Gastrocnemius medialis (tissue), 4 donors: ENCODE data around the gene LPCAT3. TPM values are rescaled to one million over a fixed set of nuclear protein-coding genes. Genes with fewer than 3 reads are reported as not detected.

ENCODE experiments used
- ATAC-seq, 2 donors: fragments of 150-250 bp; one replicate each; pipeline ENCODE4 v1.9.1; 2016
- DNase-seq, 2 donors: peaks; one replicate each; pipeline ENCODE4 v3.0.0-alpha.2; 2019
- H3K27ac ChIP-seq, 4 donors: fragments of 200-600 bp; sonication (generic); 1 replicate in 1 of 4; 2 replicates in 3 of 4; pipeline ENCODE4 v1.5.1; 2016 to 2018; ENCODE audit warnings: mild to moderate bottlenecking in 2 of 4, moderate library complexity in 1 of 4
- H3K27me3 ChIP-seq, 3 donors: fragments of 200-600 bp; sonication (generic) in 2 of 3; 1 replicate in 1 of 3; 2 replicates in 2 of 3; pipeline versions ENCODE4 v1.5.1 to v1.6.0; 2016 to 2019; ENCODE audit warnings: mild to moderate bottlenecking in 1 of 3, moderate library complexity in 1 of 3
- H3K36me3 ChIP-seq, 2 donors: fragments of 200-600 bp; sonication (generic) in 1 of 2; one replicate each; pipeline ENCODE4 v1.5.1; 2017 to 2018
- H3K4me1 ChIP-seq, 2 donors: fragments of 200-600 bp; sonication (generic) in 1 of 2; one replicate each; pipeline ENCODE4 v1.5.1; 2016 to 2017; ENCODE audit warnings: mild to moderate bottlenecking in 2 of 2
- H3K4me3 ChIP-seq, 4 donors: fragments of 200-600 bp; sonication (generic) in 3 of 4; 1 replicate in 1 of 4; 2 replicates in 3 of 4; pipeline ENCODE4 v1.5.1; 2016 to 2019; ENCODE audit warnings: mild to moderate bottlenecking in 2 of 4
- H3K9me3 ChIP-seq, 3 donors: fragments of 200-600 bp; sonication (generic) in 2 of 3; 1 replicate in 1 of 3; 2 replicates in 2 of 3; pipeline ENCODE4 v1.5.1; 2016 to 2019
- POLR2A ChIP-seq, 2 donors: fragments of 450-650 bp; IDR thresholded peaks; one replicate each; pipeline ENCODE4 v1.6.1; 2017; ENCODE audit warnings: antibody characterized with exemption in 2 of 2, mild to moderate bottlenecking in 2 of 2, moderate library complexity in 2 of 2
- in situ Hi-C, 4 donors: fragments of 200-750 bp; cut with MboI; loops; one replicate each; pipeline versions ENCODE4 v1.15.0 to v1.8.0; 2017; ENCODE audit warnings: low sequenced_read_pairs in 4 of 4
- intact Hi-C: fragments of 100-400 bp; cut with DNase I; formaldehyde crosslinking; loops from one replicate; pipeline ENCODE4 v1.15.1; 2023; ENCODE audit warnings: low total_unique reads
- total RNA-seq, 4 donors: library from RNA; depleted of rRNA; stranded (reverse); fragments of >200 nt; gene quantifications; one replicate each; pipeline versions ENCODE4 v1.1.0 to v1.2.3, GENCODE V29; 2016
- TF ChIP-seq, protein P1 (sequence below), 5 experiments: fragments of 450-650 bp in 3 of 5; fragments of 200-600 bp in 2 of 5; sonication (generic) in 2 of 5; IDR thresholded peaks in 4 of 5; conservative IDR thresholded peaks in 1 of 5; 1 replicate in 4 of 5; 2 replicates in 1 of 5; pipeline ENCODE4 v1.5.1; 2016 to 2019; ENCODE audit warnings: antibody characterized with exemption in 5 of 5, mild to moderate bottlenecking in 3 of 5, moderate library complexity in 3 of 5

Gene LPCAT3
- total RNA-seq, 4 donors from 2014 or later = 19.4 to 42.8 (median 36.7) TPM

- no peak for DNase-seq
- TF ChIP-seq, protein P1, sequence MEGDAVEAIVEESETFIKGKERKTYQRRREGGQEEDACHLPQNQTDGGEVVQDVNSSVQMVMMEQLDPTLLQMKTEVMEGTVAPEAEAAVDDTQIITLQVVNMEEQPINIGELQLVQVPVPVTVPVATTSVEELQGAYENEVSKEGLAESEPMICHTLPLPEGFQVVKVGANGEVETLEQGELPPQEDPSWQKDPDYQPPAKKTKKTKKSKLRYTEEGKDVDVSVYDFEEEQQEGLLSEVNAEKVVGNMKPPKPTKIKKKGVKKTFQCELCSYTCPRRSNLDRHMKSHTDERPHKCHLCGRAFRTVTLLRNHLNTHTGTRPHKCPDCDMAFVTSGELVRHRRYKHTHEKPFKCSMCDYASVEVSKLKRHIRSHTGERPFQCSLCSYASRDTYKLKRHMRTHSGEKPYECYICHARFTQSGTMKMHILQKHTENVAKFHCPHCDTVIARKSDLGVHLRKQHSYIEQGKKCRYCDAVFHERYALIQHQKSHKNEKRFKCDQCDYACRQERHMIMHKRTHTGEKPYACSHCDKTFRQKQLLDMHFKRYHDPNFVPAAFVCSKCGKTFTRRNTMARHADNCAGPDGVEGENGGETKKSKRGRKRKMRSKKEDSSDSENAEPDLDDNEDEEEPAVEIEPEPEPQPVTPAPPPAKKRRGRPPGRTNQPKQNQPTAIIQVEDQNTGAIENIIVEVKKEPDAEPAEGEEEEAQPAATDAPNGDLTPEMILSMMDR (IDR thresholded peaks at IDR 0.05 in 4 of 5, conservative IDR thresholded peaks at IDR 0.05 in 1 of 5) = no peak
- TF ChIP-seq POLR2A (IDR thresholded peaks at IDR 0.05) = no peak
- Histone ChIP-seq H3K4me1 (peaks cover 40 to 41% of the 10 kb centered on the region in 2 donors), H3K27ac (peak overlapping the region; percentile 57 to 96 (median 81)), H3K36me3 (peaks cover 0 to 16% of the 10 kb centered on the region in 2 donors), H3K4me3 (no peak overlapping the region), H3K9me3 (no peaks in the 10 kb centered on the region), H3K27me3 (no peaks in the 10 kb centered on the region)
- in situ Hi-C loops = loop anchor here in 1 of 4 donors (25.0 kb wide), 1 partner anchor 180 kb away; the partner anchor contains the start of gene C1RL
- ATAC-seq = no peak
- intact Hi-C loops = no loop called here
Measured at GRCh38 chr12:6932766-6933165, 85.5 kb downstream of the LPCAT3 start.

- peaks cover 52 to 58% of the 10 kb centered on the region in 2 donors for H3K4me1 ChIP-seq
- H3K4me3 ChIP-seq = peak overlapping the region; percentile 68 to 84 (median 76)
- H3K27me3 ChIP-seq = no peaks in the 10 kb centered on the region
- intact Hi-C loops = no loop called here
- DNase-seq = no peak
- in situ Hi-C loops = loop anchor here in 2 of 4 donors (10.0 to 25.0 kb wide), 2 partner anchors 183 to 185 kb away; partner anchors contain the start of gene C1RL (in 1 of the 2)
- no peak for ATAC-seq
- H3K36me3 ChIP-seq = no peaks in the 10 kb centered on the region
- no peaks in the 10 kb centered on the region for H3K9me3 ChIP-seq
- H3K27ac ChIP-seq = peak overlapping the region; percentile 88 to 98 (median 95)
- TF ChIP-seq POLR2A (IDR thresholded peaks at IDR 0.05) = no peak
- TF ChIP-seq, protein P1 (IDR thresholded peaks at IDR 0.05 in 4 of 5, conservative IDR thresholded peaks at IDR 0.05 in 1 of 5) = no peak
Measured at GRCh38 chr12:6929466-6930452, 88.5 kb downstream of the LPCAT3 start.

- peak overlapping the region; percentile 68 to 84 (median 76) for H3K4me3 ChIP-seq
- in situ Hi-C loops = loop anchor here in 2 of 4 donors (10.0 to 25.0 kb wide), 2 partner anchors 183 to 186 kb away; partner anchors contain the start of gene C1RL (in 1 of the 2)
- peaks cover 54 to 65% of the 10 kb centered on the region in 2 donors for H3K4me1 ChIP-seq
- no peaks in the 10 kb centered on the region for H3K36me3 ChIP-seq
- no peaks in the 10 kb centered on the region for H3K27me3 ChIP-seq
- no peak for ATAC-seq
- no peaks in the 10 kb centered on the region for H3K9me3 ChIP-seq
- intact Hi-C loops = no loop called here
- DNase-seq = no peak
- peak overlapping the region; percentile 88 to 98 (median 95) for H3K27ac ChIP-seq
- no peak for TF ChIP-seq POLR2A (IDR thresholded peaks at IDR 0.05)
- TF ChIP-seq, protein P1 (IDR thresholded peaks at IDR 0.05 in 4 of 5, conservative IDR thresholded peaks at IDR 0.05 in 1 of 5) = no peak
Measured at GRCh38 chr12:6928703-6929407, 89.4 kb downstream of the LPCAT3 start.

DNA sequence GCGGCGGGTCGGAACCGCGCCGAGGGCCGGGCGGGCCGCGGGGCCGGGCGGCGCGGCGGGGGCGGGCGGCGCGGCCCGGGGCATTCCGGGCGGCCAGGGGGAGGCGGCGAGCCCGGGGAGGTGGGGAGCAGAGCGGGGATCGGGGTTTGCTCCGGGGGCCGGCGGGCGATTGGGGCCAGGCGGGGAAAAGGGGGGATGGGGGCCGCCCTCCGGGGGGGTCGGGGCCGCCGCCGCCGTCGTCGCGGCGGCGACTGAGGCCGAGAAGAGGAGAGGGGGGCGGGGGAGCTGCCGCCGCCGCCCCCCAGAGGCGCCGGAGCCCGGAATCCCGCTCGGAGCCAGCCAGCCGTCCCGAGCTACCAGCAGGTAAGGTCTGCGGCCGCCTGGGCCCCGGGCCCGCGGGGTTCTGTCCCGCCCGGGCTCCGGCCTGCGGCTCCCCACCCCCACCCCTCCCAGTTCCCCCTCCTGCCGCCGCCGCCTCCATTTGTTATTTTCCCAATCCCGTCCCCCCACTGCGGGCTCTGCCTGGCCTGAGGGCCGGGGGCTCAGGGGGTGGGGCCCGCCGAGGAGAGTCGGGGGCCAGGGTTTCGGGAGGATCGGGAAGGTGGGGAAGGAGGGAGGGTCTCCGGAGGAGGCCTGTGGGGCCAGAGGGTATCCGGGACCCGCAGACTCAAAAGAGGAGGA lies 90.1 kb downstream of the LPCAT3 start:
- Histone ChIP-seq H3K4me1 (peaks cover 47 to 59% of the 10 kb centered on the region in 2 donors), H3K36me3 (no peaks in the 10 kb centered on the region), H3K9me3 (no peaks in the 10 kb centered on the region), H3K27ac (peak overlapping the region; percentile 88 to 98 (median 95)), H3K4me3 (peak overlapping the region; percentile 68 to 84 (median 76)), H3K27me3 (no peaks in the 10 kb centered on the region)
- ATAC-seq (peak; percentile 1 to 4), DNase-seq (no peak)
- in situ Hi-C loops = loop anchor here in 2 of 4 donors (10.0 to 25.0 kb wide), 2 partner anchors 184 to 187 kb away; partner anchors contain the start of gene C1RL (in 1 of the 2)
- intact Hi-C loops = no loop called here
- TF ChIP-seq, protein P1 (IDR thresholded peaks at IDR 0.05 in 4 of 5, conservative IDR thresholded peaks at IDR 0.05 in 1 of 5) = no peak
- TF ChIP-seq POLR2A (IDR thresholded peaks at IDR 0.05) = no peak
